Thyroid gland (tissue), 4 donors: ENCODE data around the gene TRAF7. TPM values are rescaled to one million over a fixed set of nuclear protein-coding genes. Genes with fewer than 3 reads are reported as not detected.

ENCODE experiments used
- DNase-seq, 2 donors: peaks; one replicate each; pipeline ENCODE4 v3.0.0-alpha.2; 2019
- H3K27ac ChIP-seq, 3 donors: fragments of 200-600 bp; sonication (generic); 1 replicate in 2 of 3; 2 replicates in 1 of 3; pipeline ENCODE4 v1.5.1; 2016 to 2019; ENCODE audit warnings: mild to moderate bottlenecking in 1 of 3, moderate library complexity in 1 of 3
- H3K27me3 ChIP-seq: fragments of 200-600 bp; sonication (generic); one replicate; pipeline ENCODE4 v1.5.1; 2019
- H3K36me3 ChIP-seq, 2 donors: fragments of 200-600 bp; sonication (generic); one replicate each; pipeline ENCODE4 v1.5.1; 2016 to 2019
- H3K4me1 ChIP-seq, 2 donors: fragments of 200-600 bp; sonication (generic); one replicate each; pipeline ENCODE4 v1.5.1; 2017 to 2019
- H3K4me3 ChIP-seq, 3 donors: fragments of 200-600 bp; sonication (generic); replicated peaks in 1 of 3; 1 replicate in 2 of 3; 2 replicates in 1 of 3; pipeline ENCODE4 v1.5.1; 2016; ENCODE audit warnings: mild to moderate bottlenecking in 1 of 3
- H3K9me3 ChIP-seq: fragments of 200-600 bp; sonication (generic); one replicate; pipeline ENCODE4 v1.5.1; 2017
- CTCF ChIP-seq, 6 experiments: fragments of 200-600 bp in 3 of 6; fragments of 450-650 bp in 3 of 6; sonication (generic) in 3 of 6; IDR thresholded peaks; one replicate each; pipeline ENCODE4 v1.5.1; 2016 to 2019; ENCODE audit warnings: antibody characterized with exemption in 6 of 6, mild to moderate bottlenecking in 2 of 6, inconsistent platforms in 1 of 6, moderate library complexity in 1 of 6
- POLR2A ChIP-seq, 2 donors: fragments of 450-650 bp; IDR thresholded peaks; one replicate each; pipeline ENCODE4 v1.6.1; 2017; ENCODE audit warnings: antibody characterized with exemption in 2 of 2, mild to moderate bottlenecking in 2 of 2, moderate library complexity in 1 of 2
- WGBS, 2 donors: methylation state at CpG; one replicate each; pipeline ENCODE4 v1.1.5; 2017; 5-methylcytosine and 5-hydroxymethylcytosine counted together
- intact Hi-C: fragments of 100-400 bp; cut with DNase I; formaldehyde crosslinking; loops from one replicate; pipeline ENCODE4 v1.15.1; 2023
- total RNA-seq, 4 donors: library from RNA; depleted of rRNA; stranded (reverse); fragments of >200 nt; gene quantifications; one replicate each; pipeline ENCODE4 v1.2.3, GENCODE V29; 2016

TRAF7 gene
- total RNA-seq, 4 donors from 2014 or later, result 27.7 to 51.9 (median 41.5) TPM

DNA sequence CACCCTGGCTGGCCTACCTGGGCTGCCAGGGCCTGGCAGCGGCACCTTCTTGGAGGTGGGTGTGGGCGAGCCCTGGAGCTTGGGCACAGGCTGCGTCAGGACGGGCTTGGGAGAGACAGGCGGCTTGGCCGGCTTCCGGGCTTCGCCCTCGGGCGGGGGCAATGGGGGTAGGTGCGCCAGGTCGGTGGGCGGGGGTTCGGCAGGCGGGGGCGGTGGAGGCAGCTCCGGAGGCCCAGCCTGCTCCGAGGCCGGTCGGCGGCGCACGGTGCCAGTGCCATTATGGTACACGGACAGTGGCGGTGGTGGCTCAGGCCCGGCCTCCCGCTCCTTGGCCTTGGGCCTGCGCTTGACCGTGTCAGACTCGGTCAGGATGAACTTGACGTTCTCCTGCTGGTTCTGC is 24.0 kb downstream of the TRAF7 start:
- intact Hi-C loops, result no loop called here
- Histone ChIP-seq H3K4me3 (no peak overlapping the region), H3K27me3 (no peaks in the 10 kb centered on the region), H3K9me3 (no peaks in the 10 kb centered on the region), H3K4me1 (no peaks in the 10 kb centered on the region), H3K36me3 (peaks cover 18 to 28% of the 10 kb centered on the region in 2 donors), H3K27ac (no peak overlapping the region)
- no peak for DNase-seq
- TF ChIP-seq POLR2A (IDR thresholded peaks at IDR 0.05) (no peak), CTCF (IDR thresholded peaks at IDR 0.05) (no peak)
- WGBS, 2 donors, result 95 to 100% methylated on average over 6 to 24 of the region's 31 CpGs

DNA sequence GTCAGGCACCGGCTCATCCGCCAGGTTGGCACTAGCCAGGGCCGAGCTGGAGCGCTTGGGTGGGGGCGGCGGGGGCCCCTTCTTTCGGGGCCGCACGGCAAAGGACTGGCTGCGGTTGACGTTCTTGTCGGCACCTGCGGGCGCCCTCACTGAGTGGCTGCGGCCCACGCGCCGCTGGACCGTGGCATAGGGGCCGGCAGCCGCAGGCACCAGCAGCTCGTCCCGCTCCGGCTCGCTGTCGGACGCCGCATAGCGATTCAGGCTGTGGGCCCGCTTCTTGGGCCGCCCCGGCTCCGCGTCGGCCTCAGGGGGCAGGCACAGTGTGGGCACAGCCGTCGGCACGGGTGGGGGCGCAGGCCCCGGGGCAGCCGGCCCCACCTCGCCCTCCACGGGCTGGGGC is 24.9 kb downstream of the TRAF7 start:
- Histone ChIP-seq H3K4me1 (no peaks in the 10 kb centered on the region), H3K27ac (no peak overlapping the region), H3K27me3 (no peaks in the 10 kb centered on the region), H3K4me3 (no peak overlapping the region), H3K36me3 (peaks cover 9 to 20% of the 10 kb centered on the region in 2 donors), H3K9me3 (no peaks in the 10 kb centered on the region)
- intact Hi-C loops, result no loop called here
- TF ChIP-seq POLR2A (IDR thresholded peaks at IDR 0.05) (no peak), CTCF (IDR thresholded peaks at IDR 0.05) (no peak)
- DNase-seq, result no peak
- 95 to 98% methylated on average over 23 to 25 of the region's 43 CpGs for WGBS, 2 donors

GRCh38 chr16:2180962-2181923 is 25.7 kb downstream of the TRAF7 start:
- Histone ChIP-seq H3K9me3 (no peaks in the 10 kb centered on the region), H3K4me3 (no peak overlapping the region), H3K27me3 (no peaks in the 10 kb centered on the region), H3K36me3 (peaks cover 2 to 12% of the 10 kb centered on the region in 2 donors), H3K27ac (no peak overlapping the region), H3K4me1 (no peaks in the 10 kb centered on the region)
- TF ChIP-seq POLR2A (IDR thresholded peaks at IDR 0.05) (no peak), CTCF (IDR thresholded peaks at IDR 0.05) (no peak)
- no peak for DNase-seq
- 89 to 93% methylated on average over 21 to 28 of the region's 46 CpGs for WGBS, 2 donors
- intact Hi-C loops, result no loop called here

DNA sequence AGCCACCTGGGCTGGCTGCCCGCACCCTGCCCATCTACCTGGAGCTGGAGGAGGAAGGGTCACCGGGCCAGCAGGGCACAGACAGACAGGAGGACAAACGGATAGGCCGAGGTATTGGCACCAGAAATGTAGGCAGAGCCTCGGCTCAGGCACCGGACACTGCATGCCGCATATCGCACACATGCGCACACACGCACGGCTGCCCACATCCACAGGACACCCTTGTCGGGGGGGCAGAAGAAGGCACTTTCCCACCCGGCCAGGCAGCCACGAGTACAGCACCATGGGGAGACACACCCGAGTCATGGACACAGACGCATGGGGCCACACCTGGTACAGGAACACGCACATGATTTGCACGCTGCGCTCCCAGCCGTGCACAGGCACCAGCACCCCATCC is 26.4 kb downstream of the TRAF7 start:
- TF ChIP-seq POLR2A (IDR thresholded peaks at IDR 0.05) (no peak), CTCF (IDR thresholded peaks at IDR 0.05) (no peak)
- Histone ChIP-seq H3K9me3 (no peaks in the 10 kb centered on the region), H3K4me3 (no peak overlapping the region), H3K27me3 (no peaks in the 10 kb centered on the region), H3K4me1 (no peaks in the 10 kb centered on the region), H3K36me3 (peaks cover 0 to 9% of the 10 kb centered on the region in 2 donors), H3K27ac (no peak overlapping the region)
- DNase-seq, result no peak
- intact Hi-C loops, result no loop called here
- 94 to 95% methylated on average over 16 to 19 of the region's 20 CpGs for WGBS, 2 donors

GRCh38 chr16:2183671-2184070 is 28.1 kb downstream of the TRAF7 start:
- no peak for TF ChIP-seq POLR2A (IDR thresholded peaks at IDR 0.05)
- no peak for TF ChIP-seq CTCF (IDR thresholded peaks at IDR 0.05)
- WGBS, 2 donors, result 91 to 92% methylated on average over 5 to 24 of the region's 30 CpGs
- H3K36me3 ChIP-seq, result no peaks in the 10 kb centered on the region
- H3K9me3 ChIP-seq, result no peaks in the 10 kb centered on the region
- no peaks in the 10 kb centered on the region for H3K27me3 ChIP-seq
- no peak overlapping the region for H3K27ac ChIP-seq
- no peaks in the 10 kb centered on the region for H3K4me1 ChIP-seq
- no peak overlapping the region for H3K4me3 ChIP-seq
- DNase-seq, result no peak
- intact Hi-C loops, result no loop called here
